NCI-H2227 (cell line): ENCODE measurements around the gene COX6B2.
A peak's percentile ranks its signal among the peaks of the same experiment; 100 is the strongest.

Experiments used
- DNase-seq: peaks from one replicate; lab custom pipeline; 2025; ENCODE audit not compliant: unreplicated experiment; lab: John Stamatoyannopoulos, UW

Gene COX6B2

DNA sequence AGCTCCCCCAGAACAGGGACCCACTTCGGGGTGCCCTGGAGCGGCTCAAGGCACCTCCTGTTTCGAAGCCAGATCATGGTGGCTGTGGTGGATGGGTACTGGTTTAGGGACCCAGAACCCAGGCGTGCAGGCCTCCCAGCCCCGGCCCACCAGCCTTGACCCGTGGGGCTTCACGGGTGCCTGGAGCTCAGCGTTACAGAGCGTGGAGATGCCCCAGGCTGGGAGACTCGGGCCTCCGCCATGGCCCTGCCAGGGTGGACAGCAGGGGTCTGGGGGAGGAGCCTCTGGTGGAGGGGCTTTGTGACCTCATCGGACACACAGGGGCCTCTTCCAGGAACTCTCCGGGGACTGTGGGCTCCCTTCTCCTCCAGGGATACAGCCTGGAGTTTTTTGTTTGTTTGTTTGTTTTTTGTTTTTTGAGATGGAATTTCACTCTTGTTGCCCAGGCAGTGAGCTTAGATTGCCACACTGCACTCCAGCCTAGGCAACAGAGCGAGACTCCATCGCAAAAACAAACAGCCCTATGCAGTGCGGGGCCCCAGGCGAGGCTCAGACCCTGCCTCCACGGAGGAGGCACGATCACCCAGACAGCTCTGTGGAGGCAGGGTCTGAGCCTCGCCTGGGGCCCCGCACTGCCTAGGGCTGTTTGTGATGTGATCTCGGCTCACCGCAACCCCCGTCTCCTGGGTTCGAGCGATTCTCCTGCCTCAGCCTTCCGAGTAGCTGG is 8.6 kb upstream of the COX6B2 start, which contains the start of gene GARIN5B:
Gene GARIN5B (minus strand): TSS at position 271 of the 727 bp plus-strand sequence. CDS start 194 bp downstream, at position 77.
- DNase-seq, result no peak

DNA sequence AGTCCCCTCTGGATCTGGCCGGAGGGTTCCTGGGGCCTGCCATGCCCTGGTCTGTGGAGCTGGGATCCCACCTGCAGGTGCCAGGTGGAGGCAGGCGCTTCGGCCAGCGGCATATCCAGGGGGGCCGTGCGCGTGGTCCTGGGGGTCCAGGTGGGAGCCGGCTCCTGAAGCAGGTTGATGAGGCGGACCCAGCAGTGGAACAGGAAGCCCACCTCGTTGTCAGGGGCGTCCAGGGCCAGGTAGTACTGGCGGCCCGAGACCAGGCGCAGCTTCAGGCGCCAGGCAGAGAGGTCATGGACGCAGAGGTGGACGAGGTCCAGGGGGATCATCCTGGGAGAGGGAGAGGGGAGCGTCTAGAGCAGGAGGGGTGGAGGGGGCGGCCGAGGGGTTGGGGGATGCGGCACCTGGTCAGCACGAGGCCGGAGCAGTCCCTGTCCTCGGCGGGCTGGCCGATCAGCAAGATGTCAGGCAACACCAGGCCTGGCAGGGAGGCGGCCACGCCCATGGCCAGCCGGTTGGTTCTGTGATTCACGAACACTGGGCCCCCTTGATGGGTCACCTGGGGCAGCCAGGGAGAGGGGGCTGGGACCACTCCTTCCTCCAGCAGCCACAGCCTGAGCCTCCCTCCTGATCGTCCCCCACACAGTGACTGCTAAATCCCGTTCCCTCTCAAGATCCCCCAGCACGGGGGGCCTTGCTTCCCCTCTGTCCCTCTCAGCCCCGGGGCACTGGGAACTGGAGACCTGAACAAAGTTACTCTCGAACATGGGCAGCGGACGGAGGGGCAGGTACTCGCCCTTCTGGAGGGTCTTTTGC is 7.9 kb upstream of the COX6B2 start:
- no peak for DNase-seq

DNA sequence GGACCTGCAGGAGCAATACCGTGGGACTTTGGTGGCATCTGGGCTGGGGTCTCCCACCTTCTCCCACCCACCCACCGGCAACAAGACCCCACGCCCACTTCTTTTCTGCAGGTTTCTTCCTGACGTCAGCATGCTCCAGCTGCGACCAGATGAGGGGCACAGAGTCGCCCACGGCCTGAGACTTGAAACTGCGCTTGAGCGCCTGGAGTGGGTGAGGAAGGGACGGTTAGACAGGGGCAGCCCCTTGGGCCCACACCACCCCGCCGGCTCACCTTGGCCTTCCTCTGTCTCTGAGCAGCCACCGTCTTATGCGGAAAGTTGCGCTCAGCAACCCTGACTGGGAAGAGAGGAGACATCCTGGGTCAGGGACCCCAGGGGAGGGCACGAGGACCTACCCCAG is 6.4 kb upstream of the COX6B2 start:
- DNase-seq, result no peak

DNA sequence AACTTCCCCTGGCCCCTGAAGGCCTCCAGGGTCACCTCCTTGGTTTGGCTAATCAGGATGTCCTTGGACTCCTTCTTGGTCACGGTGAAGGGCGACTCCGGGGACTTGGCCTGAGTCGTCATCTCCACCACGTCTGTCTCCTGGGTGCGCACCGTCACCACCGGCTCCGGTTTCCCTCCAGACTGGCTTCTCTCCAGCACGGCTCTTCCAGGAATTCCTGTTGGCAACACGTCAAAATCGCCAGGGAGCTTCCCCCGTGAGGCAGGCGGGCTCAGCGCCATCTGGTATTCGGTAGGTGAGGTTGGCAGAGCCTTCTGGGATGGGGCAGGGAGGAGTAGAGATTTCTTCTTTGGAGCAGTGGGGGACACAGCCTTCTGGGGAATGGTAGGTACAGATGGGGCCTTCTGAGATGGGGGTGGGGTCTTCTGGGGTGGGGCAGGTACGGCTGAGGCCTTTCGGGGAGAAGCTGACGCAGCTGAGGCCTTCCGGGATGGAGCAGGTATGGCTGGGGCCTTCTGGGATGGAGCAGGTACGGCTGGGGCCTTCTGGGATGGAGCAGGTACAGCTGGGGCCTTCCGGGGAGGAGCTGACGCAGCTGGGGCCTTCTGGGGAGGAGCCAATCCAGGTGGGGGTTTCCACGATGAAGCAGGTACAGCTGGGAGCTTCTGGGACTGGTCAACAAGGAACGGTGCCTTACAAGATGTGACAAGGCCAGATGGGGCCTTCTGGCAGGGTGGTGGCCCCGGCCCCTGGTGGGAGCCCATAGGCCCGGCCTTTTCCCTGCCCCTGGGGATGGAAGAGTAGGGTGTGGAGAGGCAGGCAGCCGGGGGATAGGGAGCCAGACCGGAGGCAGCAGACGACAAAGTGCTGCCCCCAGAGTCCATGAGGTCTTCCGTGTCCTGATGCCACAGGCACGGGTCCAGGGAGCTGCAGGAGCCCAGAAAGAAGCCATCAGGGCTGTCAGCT is 4.7 kb upstream of the COX6B2 start:
- no peak for DNase-seq

DNA sequence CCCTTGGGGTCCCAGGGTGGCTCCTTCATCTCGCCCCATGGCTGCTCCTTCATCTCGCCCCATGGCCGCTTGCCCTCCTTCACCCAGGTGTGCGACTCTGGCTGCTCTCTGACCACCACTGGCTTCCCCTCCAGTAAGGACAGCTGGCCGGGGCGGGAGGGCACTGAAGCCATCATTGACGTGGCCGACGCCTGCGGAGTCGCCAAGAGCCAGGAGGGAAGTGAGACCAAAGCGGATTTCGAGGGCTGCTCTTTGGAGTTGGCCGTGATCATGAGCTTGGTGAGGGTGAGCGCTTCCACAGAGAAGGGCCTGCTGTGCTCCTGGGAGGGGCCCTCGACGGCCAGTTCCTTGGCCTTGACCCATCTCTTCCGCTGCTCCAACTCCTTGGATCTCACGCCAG is 4.0 kb upstream of the COX6B2 start:
- DNase-seq, result no peak

DNA sequence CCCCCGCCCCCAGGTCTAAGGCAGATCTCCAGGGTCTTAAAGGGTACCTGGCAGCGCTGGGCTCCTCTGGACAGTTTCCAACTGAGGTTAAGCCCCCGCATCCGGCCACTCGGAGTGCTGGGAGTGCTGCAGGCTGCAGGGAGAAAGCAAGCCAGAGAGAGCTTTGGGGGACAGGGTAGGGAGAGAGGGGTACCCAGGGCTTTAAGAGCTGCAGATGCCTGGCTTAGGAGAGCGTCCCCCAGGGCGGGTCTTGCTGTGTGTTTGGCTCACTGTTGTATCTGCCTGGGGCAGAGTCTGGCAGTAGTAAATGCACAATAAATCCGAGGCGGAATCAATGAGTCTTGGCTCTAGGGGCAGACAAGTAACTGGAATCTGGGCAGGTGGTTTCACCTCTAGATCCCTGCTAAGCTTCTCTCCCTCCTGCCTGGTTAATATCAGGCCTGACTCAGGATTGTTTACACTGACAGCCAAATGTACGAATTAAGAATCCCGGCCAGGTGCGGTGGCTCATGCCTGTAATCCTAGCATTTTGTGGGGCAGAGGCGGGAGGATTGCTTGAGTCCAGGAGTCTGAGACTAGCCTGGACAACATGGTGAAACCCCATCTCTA is 798 bp upstream of the COX6B2 start:
- no peak for DNase-seq

DNA sequence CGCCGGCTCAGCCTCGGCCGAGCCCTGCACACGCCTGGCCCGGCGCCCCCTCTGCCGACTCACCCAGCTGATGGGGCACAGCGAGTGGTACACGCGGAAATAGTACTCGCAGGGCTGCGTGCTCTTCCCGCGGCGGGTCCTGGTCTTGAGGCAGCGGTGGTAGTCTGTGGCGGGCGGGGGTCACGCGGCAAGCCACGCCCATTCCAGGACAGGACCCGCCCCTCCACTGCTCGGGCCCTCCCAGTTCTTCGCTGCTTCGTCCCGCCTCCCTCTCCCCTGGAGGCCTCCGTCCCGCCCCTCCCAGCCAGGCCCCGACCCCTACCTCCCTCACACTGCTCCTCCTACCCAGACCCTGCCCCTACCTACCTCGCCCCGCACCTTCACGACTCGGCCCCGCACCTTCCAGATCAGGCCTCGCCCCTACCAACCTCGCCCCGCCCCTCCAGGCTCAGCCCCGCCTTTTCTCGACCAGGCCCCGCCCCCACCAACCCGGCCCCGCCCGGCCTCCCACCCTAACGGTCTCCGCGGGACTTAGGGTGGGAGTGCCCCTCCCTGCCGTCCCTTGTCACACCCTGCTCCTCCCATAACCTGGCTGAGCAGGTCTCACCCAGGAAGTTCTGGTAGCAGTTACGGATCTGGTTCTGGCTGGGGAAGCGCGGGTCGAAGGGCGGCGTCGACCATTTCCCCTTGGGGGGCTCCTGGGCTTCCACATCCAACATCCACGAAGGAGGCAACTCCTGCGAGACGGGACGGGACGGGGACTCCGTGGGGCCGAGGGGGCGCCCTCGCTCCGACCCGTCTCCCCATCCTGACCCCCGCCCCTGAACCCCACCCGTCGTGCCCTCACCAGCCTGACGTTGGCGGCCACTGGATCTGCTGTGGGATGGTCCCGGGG is 469 bp downstream of the COX6B2 start:
- peak; percentile 88 for DNase-seq

DNA sequence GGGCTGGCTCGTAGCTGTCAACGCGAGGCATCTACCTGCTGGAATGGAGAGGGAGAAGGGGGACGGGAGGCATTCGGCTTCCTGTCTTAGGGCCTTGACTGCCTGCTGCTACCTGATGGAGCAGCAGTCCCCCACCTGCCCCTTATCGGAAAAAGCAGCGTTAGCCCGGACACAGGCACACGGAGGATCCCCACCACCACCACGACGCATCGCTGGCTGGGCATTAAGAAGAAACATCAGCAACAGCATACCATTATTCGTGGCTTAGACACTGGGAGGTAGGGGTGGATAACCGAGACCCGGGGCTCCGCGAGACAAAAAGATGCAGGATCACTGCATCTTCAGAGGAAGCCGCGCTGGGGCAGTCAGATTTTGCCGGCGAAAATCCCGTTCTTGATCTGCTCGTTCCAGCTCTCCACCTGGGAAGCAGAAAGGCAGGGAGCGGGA is 1.1 kb downstream of the COX6B2 start:
- no peak for DNase-seq

DNA sequence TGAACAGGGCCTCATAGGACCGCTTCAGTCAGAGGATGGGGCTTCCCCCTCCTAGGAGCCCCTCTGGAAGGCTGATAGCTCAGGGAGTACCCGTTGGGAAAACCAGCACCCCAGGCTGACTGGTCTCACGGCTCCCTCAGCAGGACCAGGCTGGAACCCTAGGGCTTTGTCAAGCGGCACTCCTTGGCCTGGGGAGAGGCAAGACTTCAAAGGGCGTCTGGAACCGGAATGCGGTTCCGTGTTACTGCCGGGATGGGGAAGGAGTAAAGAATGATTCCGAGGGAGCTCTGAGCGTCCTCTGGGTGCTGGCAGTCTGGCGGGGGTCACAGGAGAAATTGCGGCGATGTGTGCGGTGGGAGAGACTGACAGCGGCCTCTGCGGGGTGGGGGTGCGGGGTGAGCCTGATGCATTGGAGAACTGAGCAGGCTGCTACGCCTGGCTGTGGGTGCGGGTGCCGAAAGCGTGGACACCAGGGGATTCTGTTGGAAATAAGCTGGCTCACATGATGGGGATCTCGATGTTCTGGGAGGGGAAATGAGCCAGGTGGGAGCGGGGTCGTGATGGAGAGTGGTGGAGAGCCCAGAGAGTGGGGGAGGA is 1.9 kb downstream of the COX6B2 start:
- no peak for DNase-seq

DNA sequence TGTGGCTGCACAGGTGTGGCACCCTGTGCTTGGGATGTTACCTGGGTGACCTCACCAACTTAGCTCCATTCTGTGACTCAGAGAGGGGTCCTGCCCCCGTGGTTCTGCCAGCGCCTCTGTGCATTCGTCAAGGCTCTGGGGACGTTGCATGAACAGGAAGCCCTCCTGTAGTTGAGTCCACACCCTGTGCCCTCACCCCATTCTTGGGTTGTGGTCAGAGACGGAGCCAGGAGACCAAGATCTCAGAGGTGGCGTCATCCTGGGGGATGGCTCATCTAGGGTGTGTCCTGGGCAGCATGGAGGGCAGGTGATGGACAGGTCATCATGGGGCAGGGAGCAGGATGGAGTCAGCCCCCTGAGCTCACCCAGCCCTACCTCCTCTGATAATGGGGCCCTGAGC is 2.5 kb downstream of the COX6B2 start:
- no peak for DNase-seq

DNA sequence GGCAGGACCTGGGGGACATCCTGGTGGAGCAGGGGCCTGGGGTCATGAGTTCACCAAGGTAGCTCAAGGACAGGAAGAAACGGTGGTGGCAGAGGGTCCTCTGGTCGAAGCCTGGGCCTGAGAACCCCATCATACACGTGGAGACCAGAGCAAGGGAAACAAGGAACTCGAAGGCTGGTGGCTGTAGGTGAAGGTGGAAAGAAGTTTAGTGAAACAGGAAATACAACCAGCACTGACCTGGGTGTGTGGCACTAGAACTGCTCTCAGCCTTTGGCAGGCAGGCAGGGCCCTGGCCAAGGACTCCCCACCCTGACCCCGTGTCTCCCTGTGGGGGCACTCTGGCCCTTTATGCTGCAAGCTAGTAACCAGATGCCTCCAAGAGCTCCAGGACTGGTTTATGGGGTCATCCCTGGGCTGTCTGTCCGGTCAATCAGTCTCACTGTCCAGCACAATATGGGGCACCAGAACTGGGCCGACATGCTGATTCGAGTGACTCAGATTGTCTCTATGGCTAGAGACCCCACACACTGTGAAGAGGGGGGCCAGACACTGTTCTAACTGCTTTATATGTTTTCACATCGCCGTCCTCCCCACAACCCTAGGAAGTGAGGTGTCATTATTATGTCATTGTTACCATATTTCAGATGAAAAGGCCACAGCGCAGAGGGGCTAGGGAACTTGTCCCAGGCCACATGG is 3.8 kb downstream of the COX6B2 start:
- no peak for DNase-seq

DNA sequence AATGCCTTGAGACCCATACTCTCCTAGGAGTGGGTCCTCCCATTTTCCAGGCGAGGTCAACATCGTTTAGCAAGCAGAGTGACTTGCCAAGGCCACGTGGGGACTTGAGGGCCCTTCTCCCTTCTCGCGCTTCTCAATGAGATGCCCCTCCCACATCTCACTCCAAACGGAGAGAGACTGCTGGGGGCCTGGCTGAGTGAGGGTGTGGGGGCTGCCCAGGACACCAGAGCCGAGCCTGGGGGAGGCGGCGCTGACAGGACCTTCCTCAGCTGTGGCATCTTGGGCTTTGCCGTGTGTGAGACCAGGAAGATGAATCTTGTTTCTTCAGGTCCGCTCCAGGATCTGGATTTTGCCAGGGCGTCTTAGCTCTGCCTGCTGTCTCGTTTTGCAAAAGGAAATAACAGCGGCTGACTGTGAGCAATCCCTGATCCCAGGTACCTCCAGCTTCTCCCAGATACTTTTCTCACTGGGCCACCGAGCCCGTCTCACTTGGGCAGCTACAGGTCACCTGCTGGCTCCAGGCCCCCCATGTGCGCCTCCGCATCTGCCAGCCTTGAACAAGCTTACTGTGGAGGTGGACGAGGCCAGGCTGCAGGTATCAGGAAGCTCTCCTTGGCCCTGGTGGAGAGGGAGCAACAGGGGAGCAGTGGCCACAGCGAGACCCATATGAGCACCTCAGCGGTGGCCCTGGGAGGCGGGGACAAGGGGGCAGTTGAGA is 6.0 kb downstream of the COX6B2 start:
- DNase-seq, result peak; percentile 76

DNA sequence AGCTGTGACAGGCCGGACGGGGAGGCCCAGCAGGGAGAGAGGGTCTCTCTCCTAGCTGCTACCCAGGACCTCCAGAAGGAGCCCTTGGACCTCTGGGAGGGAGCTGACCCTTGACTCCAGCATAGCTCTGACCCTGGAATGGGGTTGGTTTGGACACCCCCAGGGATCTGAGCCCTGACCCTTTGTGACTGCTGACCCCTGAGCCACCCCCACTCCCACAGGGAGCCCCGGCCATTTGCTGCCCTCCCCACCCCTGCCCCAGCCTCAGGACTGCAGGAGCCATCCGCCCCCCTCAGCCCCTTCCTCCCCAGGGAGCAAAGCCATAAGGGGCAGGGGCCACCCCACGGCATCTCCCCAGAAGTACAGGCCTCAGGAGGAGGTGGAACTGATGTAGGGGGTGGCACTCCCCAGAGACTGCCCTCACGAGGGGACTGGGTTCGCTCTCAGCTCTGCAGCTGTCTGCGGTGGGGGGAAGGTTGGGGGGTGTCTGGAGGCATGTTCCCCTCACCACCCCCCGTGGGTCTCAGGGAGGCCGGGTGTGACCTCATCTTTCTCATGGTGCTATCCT is 7.0 kb downstream of the COX6B2 start:
- DNase-seq, result no peak

DNA sequence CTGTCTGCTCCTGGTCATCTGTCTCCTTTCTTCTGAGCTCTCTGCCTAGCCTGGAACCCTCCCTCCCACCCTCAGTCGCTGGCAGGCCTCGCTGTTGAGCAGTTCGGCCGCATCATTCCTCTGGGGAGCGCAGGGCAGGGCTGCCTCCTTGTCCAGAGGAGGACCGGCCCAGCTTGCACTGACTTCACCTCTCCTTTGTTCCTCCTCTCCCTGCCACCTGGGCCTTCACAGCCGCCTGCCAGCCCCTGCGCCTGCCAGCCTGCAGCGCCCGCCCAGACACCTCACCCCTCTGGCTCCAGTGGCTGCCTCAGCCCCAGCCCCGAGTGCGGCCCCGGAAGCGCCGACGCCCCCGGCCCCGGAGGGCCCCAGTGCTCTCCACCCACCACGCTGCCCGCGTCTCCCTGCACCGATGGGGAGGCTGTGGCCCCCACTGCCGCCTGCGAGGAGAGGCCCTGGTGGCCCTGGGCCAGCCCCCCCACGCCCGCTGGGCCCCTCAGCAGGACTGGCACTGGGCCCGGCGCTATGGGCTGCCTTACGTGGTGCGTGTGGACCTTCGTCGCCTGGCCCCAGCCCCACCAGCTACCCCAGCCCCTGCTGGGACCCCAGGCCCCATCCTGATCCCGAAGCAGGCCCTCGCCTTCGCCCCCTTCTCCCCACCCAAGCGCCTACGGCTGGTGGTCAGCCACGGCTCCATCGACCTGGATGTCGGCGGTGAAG is 7.6 kb downstream of the COX6B2 start:
- DNase-seq, result no peak

DNA sequence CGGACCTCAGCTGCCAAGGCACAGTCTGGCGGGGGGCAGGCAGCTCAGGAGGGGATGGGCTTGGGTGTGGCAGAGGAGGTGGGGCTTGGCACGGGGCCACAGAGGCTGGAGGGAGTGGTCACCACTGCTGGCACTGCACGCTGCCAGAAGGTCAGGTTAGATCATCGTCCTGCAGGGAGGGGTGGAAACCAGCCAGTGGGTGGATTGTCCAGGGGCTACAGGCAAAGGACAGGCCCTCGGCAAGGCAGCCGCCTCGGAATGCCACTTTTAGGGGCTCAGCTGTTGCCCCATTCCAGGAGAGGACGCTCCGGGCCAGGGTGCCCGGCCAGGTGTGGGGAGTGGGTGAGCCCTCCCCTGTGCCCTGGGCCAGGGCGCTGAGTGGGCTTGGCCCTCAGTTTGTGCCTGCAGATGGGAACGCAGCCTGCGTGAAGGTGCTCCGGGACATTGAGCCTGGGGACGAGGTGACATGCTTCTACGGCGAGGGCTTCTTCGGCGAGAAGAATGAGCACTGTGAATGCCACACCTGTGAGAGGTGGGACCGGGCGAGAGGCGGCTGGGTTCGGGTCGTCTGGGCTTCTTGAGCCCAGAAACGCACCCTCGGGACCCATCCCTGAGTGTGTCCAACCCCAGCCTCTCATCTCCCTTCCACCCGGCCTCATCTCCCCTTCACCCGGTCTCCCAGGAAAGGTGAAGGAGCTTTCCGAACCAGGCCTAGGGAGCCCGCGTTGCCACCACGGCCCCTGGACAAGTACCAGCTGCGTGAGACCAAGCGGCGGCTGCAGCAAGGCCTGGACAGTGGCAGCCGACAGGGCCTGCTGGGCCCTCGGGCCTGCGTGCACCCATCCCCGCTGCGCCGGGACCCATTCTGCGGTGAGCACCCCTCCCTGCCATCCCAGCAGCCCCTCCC is 8.4 kb downstream of the COX6B2 start:
- DNase-seq, result peak; percentile 53
